ENCODE results near the gene SNTA1.

Gene SNTA1

GRCh38 chr20:33401184-33401920 is 42.2 kb downstream of the SNTA1 start, which contains the start of gene CDK5RAP1:
CDK5RAP1 (minus strand) TSS chr20:33401519; CDS start chr20:33397064, 4,455 bp downstream.
- Histone ChIP-seq H3K27ac (ENCODE audit: low read length, poor library complexity, severe bottlenecking) (peak within 1 kb of the TSS; percentile 9), H2AFZ (ENCODE audit: low read depth, low read length) (peak within 1 kb of the TSS; percentile 91), H2BK5ac (ENCODE audit: low read depth, low read length, poor library complexity, severe bottlenecking) (no peak within 1 kb of the TSS), H3K79me1 (replicated peaks; ENCODE audit: low read length, poor library complexity, severe bottlenecking) (peaks cover 40% of the 10 kb centered on the region), H2BK15ac (ENCODE audit: low read depth, poor library complexity, severe bottlenecking) (no peak within 1 kb of the TSS), H3K14ac (ENCODE audit: low read length in 2 of 2) (peak within 1 kb of the TSS in 1 of 2 experiments; percentile 23), H4K8ac (ENCODE audit: low read length) (peak within 1 kb of the TSS; percentile 90), H3K36me3 (ENCODE audit: control insufficient read depth in 1 of 2, insufficient read depth in 2 of 2, low read depth in 1 of 2, low read length in 2 of 2) (peaks cover 3 to 24% of the 10 kb centered on the region in 2 experiments), H3K4me1 (ENCODE audit: control insufficient read depth, insufficient read depth, low read depth, low read length) (peaks cover 12% of the 10 kb centered on the region), H3K18ac (ENCODE audit: low read depth in 1 of 2, low read length in 2 of 2) (peak within 1 kb of the TSS; percentile 34 to 70), H3K9me3 (ENCODE audit: control insufficient read depth, low read length) (no peaks in the 10 kb centered on the region), H4K91ac (ENCODE audit: low read length) (peak within 1 kb of the TSS; percentile 23), H3K27me3 (ENCODE audit: control insufficient read depth in 1 of 2, insufficient read depth in 1 of 2, low read length in 2 of 2) (no peaks in the 10 kb centered on the region), H3K4me3 (ENCODE audit: insufficient read depth in 1 of 2, low read depth in 1 of 2, low read length in 2 of 2) (peak within 1 kb of the TSS; percentile 83 to 99), H3K23ac (ENCODE audit: low read length in 2 of 2) (peak within 1 kb of the TSS in 1 of 2 experiments; percentile 54), H2BK12ac (ENCODE audit: low read length in 2 of 2) (peak within 1 kb of the TSS; percentile 3 to 54), H3K4ac (ENCODE audit: low read depth in 1 of 2, low read length in 2 of 2) (peak within 1 kb of the TSS; percentile 45 to 73), H2BK120ac (ENCODE audit: low read depth, low read length) (peak within 1 kb of the TSS; percentile 39), H3K9ac (ENCODE audit: low read length) (peak within 1 kb of the TSS; percentile 95), H3K4me2 (ENCODE audit: low read length, poor library complexity, severe bottlenecking) (peak within 1 kb of the TSS; percentile 93), H2AK5ac (ENCODE audit: low read length, severe bottlenecking) (no peak within 1 kb of the TSS)
- peak; percentile 93 for DNase-seq
- WGBS: under 1% methylated on average over 43 of the region's 43 CpGs

- H3K36me3 ChIP-seq (ENCODE audit: control insufficient read depth in 1 of 2, insufficient read depth in 2 of 2, low read depth in 1 of 2, low read length in 2 of 2): peaks cover 3 to 24% of the 10 kb centered on the region in 2 experiments
- 0% methylated on average over 8 of the region's 8 CpGs for WGBS
Observed at GRCh38 chr20:33400812-33401183, 42.8 kb downstream of the SNTA1 start.

GRCh38 chr20:33399924-33400323 is 43.6 kb downstream of the SNTA1 start:
- Histone ChIP-seq H2BK15ac (ENCODE audit: low read depth, poor library complexity, severe bottlenecking) (no peak overlapping the region), H3K36me3 (ENCODE audit: control insufficient read depth in 1 of 2, insufficient read depth in 2 of 2, low read depth in 1 of 2, low read length in 2 of 2) (peaks cover 4 to 25% of the 10 kb centered on the region in 2 experiments), H3K4me1 (ENCODE audit: control insufficient read depth, insufficient read depth, low read depth, low read length) (peaks cover 12% of the 10 kb centered on the region), H4K91ac (ENCODE audit: low read length) (no peak overlapping the region), H3K79me1 (replicated peaks; ENCODE audit: low read length, poor library complexity, severe bottlenecking) (peaks cover 41% of the 10 kb centered on the region), H3K4me2 (ENCODE audit: low read length, poor library complexity, severe bottlenecking) (no peak overlapping the region), H3K9me3 (ENCODE audit: control insufficient read depth, low read length) (no peaks in the 10 kb centered on the region), H3K18ac (ENCODE audit: low read depth in 1 of 2, low read length in 2 of 2) (no peak overlapping the region), H2BK120ac (ENCODE audit: low read depth, low read length) (no peak overlapping the region), H3K27ac (ENCODE audit: low read length, poor library complexity, severe bottlenecking) (no peak overlapping the region), H3K4ac (ENCODE audit: low read depth in 1 of 2, low read length in 2 of 2) (no peak overlapping the region), H3K23ac (ENCODE audit: low read length in 2 of 2) (no peak overlapping the region), H3K27me3 (ENCODE audit: control insufficient read depth in 1 of 2, insufficient read depth in 1 of 2, low read length in 2 of 2) (no peaks in the 10 kb centered on the region), H2AK5ac (ENCODE audit: low read length, severe bottlenecking) (no peak overlapping the region), H2AFZ (ENCODE audit: low read depth, low read length) (no peak overlapping the region), H2BK12ac (ENCODE audit: low read length in 2 of 2) (peak overlapping the region in 1 of 2 experiments; percentile 15), H3K14ac (ENCODE audit: low read length in 2 of 2) (no peak overlapping the region), H2BK5ac (ENCODE audit: low read depth, low read length, poor library complexity, severe bottlenecking) (no peak overlapping the region), H3K4me3 (ENCODE audit: insufficient read depth in 1 of 2, low read depth in 1 of 2, low read length in 2 of 2) (peak overlapping the region in 1 of 2 experiments; percentile 99), H3K9ac (ENCODE audit: low read length) (peak overlapping the region; percentile 95), H4K8ac (ENCODE audit: low read length) (no peak overlapping the region)
- WGBS: 76% methylated on average over 6 of the region's 6 CpGs
- no peak for DNase-seq

More at GRCh38 chr20:33400812-33401183, 42.8 kb downstream of the SNTA1 start:
- Histone ChIP-seq H4K8ac (ENCODE audit: low read length) (peak overlapping the region; percentile 63), H2BK5ac (ENCODE audit: low read depth, low read length, poor library complexity, severe bottlenecking) (no peak overlapping the region), H3K23ac (ENCODE audit: low read length in 2 of 2) (peak overlapping the region in 1 of 2 experiments; percentile 54), H3K27ac (ENCODE audit: low read length, poor library complexity, severe bottlenecking) (peak overlapping the region; percentile 9), H3K4me2 (ENCODE audit: low read length, poor library complexity, severe bottlenecking) (peak overlapping the region; percentile 93), H2BK12ac (ENCODE audit: low read length in 2 of 2) (peak overlapping the region in 1 of 2 experiments; percentile 54), H2AK5ac (ENCODE audit: low read length, severe bottlenecking) (no peak overlapping the region), H3K4me3 (ENCODE audit: insufficient read depth in 1 of 2, low read depth in 1 of 2, low read length in 2 of 2) (peak overlapping the region; percentile 83 to 99), H3K79me1 (replicated peaks; ENCODE audit: low read length, poor library complexity, severe bottlenecking) (peaks cover 40% of the 10 kb centered on the region), H3K9ac (ENCODE audit: low read length) (peak overlapping the region; percentile 95), H3K9me3 (ENCODE audit: control insufficient read depth, low read length) (no peaks in the 10 kb centered on the region), H2BK15ac (ENCODE audit: low read depth, poor library complexity, severe bottlenecking) (no peak overlapping the region), H3K18ac (ENCODE audit: low read depth in 1 of 2, low read length in 2 of 2) (peak overlapping the region in 1 of 2 experiments; percentile 70), H2AFZ (ENCODE audit: low read depth, low read length) (peak overlapping the region; percentile 91), H3K4me1 (ENCODE audit: control insufficient read depth, insufficient read depth, low read depth, low read length) (peaks cover 12% of the 10 kb centered on the region), H3K27me3 (ENCODE audit: control insufficient read depth in 1 of 2, insufficient read depth in 1 of 2, low read length in 2 of 2) (no peaks in the 10 kb centered on the region), H2BK120ac (ENCODE audit: low read depth, low read length) (peak overlapping the region; percentile 39), H3K4ac (ENCODE audit: low read depth in 1 of 2, low read length in 2 of 2) (peak overlapping the region; percentile 45 to 73), H3K14ac (ENCODE audit: low read length in 2 of 2) (peak overlapping the region in 1 of 2 experiments; percentile 23), H4K91ac (ENCODE audit: low read length) (peak overlapping the region; percentile 23)
- peak; percentile 29 for DNase-seq

GRCh38 chr20:33394718-33395117 is 48.8 kb downstream of the SNTA1 start:
- Histone ChIP-seq H2AFZ (ENCODE audit: low read depth, low read length) (no peak overlapping the region), H2BK120ac (ENCODE audit: low read depth, low read length) (no peak overlapping the region), H3K36me3 (ENCODE audit: control insufficient read depth in 1 of 2, insufficient read depth in 2 of 2, low read depth in 1 of 2, low read length in 2 of 2) (peaks cover 21 to 47% of the 10 kb centered on the region in 2 experiments), H3K18ac (ENCODE audit: low read depth in 1 of 2, low read length in 2 of 2) (no peak overlapping the region), H3K9ac (ENCODE audit: low read length) (no peak overlapping the region), H3K14ac (ENCODE audit: low read length in 2 of 2) (no peak overlapping the region), H3K27ac (ENCODE audit: low read length, poor library complexity, severe bottlenecking) (no peak overlapping the region), H4K91ac (ENCODE audit: low read length) (peak overlapping the region; percentile 46), H3K4me1 (ENCODE audit: control insufficient read depth, insufficient read depth, low read depth, low read length) (peaks cover 1% of the 10 kb centered on the region), H3K4me2 (ENCODE audit: low read length, poor library complexity, severe bottlenecking) (no peak overlapping the region), H2AK5ac (ENCODE audit: low read length, severe bottlenecking) (no peak overlapping the region), H2BK5ac (ENCODE audit: low read depth, low read length, poor library complexity, severe bottlenecking) (no peak overlapping the region), H2BK12ac (ENCODE audit: low read length in 2 of 2) (peak overlapping the region in 1 of 2 experiments; percentile 67), H3K23ac (ENCODE audit: low read length in 2 of 2) (no peak overlapping the region), H3K9me3 (ENCODE audit: control insufficient read depth, low read length) (no peaks in the 10 kb centered on the region), H3K79me1 (replicated peaks; ENCODE audit: low read length, poor library complexity, severe bottlenecking) (peaks cover 31% of the 10 kb centered on the region), H4K8ac (ENCODE audit: low read length) (no peak overlapping the region), H3K4ac (ENCODE audit: low read depth in 1 of 2, low read length in 2 of 2) (no peak overlapping the region), H2BK15ac (ENCODE audit: low read depth, poor library complexity, severe bottlenecking) (no peak overlapping the region), H3K27me3 (ENCODE audit: control insufficient read depth in 1 of 2, insufficient read depth in 1 of 2, low read length in 2 of 2) (no peaks in the 10 kb centered on the region), H3K4me3 (ENCODE audit: insufficient read depth in 1 of 2, low read depth in 1 of 2, low read length in 2 of 2) (no peak overlapping the region)
- WGBS: 94% methylated on average over 4 of the region's 4 CpGs
- no peak for DNase-seq
